HG02623 (cell line): ENCODE measurements around the gene COX8C.
"Not testable (repeated sequence)": the region's sequence is repeated elsewhere in the genome, so short reads cannot be mapped to it uniquely, and the experiment has no call there.

Source experiments
- ATAC-seq: cut with Tn5 transposase; IDR thresholded peaks from one replicate; pipeline ENCODE4 v1.9.1; 2021; ENCODE audit warnings: moderate library complexity; ENCODE audit not compliant: unreplicated experiment

COX8C gene

DNA sequence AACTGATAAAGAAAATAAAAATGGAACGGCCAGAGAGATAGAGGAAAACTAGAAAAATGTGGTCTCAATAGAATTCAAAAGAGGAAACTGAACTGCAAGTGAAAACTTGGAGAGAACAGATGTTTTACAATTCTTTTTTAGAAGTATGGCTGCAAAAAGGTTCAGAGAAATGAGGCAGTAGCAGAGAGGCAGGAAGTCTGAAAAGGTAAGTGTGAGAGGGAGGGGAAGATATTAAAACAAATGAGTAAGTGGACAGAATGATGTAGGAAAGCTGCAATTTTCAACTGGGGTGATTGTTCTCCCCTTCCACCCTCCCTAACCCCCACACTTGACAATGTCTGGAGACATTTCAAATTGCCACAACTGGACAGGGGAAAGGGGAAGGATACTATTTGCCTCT, 27.0 kb upstream of the COX8C start:
- no peak for ATAC-seq

DNA sequence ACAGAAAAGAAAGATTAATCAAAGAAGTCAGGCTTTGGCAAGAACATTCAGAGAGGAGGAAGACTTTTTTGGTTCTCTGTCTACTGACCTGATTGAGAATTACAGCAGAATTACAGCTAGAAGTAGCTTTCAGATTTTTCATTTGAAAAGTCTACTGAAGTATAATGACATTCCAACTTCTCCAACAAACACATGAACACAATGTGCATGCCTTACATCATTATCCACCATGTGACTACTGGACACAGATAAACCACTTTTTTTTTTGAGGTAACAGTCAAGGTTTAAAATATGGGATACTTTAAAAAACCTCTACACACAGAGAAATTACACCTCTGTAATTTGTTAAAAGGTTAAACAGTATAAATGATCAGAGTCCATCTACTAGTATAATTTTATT, 26.5 kb upstream of the COX8C start:
- ATAC-seq = no peak

DNA sequence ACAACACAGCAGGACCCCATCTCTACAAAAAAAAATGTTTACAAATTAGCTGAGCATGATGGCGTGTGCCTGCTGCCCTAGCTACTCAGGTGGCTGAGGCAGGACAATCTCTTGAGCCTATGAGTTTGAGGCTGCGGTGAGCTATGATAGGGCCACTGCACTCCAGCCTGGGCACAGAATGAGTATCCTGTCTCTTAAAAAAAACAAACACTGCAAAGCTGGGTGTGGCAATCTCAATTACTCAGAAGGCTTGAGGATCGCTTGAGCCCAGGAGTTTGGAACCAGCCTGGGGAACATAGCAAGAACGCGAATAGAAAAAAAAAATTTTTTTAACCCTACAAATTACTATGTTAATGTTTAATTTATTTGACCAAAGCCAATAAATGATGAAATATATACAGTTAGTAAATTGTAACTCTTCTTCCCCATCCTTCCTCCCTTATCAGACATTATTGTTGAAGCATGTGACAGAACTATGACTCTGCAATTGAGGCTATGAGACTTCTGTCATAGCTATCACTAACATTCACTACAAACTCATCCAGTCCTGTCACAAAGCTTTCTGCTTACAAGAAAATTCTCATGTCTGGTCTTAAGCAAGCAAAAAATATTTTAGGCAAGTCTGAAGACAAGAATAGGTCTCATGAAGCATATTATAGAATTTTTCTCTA, 23.9 kb upstream of the COX8C start:
- ATAC-seq = no peak

DNA sequence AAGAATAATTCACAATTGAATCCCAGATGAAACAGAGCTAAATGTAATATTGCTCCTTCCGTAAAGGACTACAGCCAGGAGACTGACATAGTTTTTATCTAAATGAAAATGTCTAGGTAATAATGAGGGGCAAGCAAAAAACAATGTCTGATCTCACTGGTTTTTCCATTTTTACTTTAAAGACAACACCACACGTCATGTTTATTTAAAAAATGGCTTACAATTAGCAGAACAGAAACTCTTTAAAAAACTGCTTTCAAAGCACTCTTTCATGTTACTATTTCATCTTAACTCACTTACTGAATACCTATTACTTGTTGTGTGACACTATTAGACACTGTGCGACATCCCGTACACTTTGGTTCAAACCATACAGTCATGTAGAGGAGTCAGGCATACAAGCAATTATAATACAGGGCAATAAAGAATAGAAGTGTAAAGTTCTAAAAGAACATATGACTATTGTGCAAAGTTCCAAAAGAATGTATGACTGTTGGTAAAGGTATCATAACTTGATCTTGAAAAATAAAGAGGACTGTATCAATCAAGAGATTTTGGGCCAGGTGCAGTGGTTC, 23.3 kb upstream of the COX8C start:
- no peak for ATAC-seq

DNA sequence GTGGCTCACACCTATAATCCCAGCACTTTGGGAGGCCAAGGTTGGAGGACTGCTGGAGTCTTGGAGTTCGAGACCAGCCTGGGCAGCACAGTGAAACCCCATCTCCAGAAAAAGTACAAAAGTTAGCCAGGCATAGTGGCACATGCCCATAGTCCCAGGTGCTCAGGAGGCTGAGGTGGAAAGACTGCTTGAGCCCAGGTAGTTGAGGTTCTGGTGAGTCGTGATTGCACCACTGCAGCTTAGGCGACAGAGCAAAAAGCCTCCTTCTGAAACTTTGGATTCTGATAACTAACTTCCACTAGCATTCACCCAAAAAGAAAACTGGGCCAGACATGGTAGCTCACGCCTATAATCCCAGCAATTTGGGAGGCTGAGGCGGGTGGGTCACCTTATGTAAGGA, 20.8 kb upstream of the COX8C start:
- no peak for ATAC-seq

DNA sequence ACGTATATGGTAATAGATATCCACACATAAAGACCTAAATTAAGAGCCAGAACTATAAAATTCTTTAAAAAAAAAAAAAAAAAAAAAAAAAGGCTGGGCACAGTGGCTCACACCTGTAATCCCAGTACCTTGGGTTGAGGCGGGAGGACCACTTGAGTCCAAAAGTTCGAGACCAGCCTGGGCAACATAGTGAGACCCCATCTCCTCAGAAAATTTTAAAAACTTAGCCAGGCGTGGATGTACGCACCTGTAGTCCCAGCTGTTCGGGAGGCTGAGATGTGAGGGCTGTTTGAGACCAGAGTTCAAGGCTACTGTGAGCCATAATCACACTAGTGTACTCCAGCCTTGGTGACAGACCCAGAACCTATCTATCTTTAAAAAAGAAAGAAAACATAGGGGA, 18.4 kb upstream of the COX8C start:
- no peak for ATAC-seq

DNA sequence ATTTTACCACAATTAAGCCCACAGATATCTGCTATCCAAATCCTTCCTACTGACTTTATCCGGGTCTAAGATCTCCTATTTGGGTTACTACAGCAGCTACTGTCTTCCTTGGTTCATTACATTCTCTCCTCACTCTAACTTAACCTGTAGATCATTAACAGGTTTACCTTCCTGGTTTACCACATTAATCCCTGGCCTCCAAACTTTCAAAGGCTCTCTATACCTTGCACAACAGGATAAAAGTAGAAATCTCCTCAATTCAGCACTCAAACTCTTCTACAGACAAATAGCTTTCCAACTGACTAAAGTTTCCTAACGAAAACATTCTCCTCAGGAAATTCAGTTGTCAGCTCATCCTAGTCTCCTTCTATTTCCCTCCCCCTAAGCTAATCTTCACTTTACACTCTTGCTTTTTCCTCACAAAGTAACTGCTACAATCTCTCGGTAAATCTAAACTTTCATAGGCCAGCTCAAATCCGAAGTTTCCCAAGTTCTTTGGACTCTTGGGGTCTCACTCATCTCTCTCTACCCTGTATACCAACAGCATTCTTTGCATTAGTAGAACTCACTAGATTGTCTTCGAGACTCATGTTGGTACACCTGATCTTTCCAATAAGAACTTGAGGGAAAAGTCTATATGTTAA, 16.9 kb upstream of the COX8C start:
- ATAC-seq = no peak

DNA sequence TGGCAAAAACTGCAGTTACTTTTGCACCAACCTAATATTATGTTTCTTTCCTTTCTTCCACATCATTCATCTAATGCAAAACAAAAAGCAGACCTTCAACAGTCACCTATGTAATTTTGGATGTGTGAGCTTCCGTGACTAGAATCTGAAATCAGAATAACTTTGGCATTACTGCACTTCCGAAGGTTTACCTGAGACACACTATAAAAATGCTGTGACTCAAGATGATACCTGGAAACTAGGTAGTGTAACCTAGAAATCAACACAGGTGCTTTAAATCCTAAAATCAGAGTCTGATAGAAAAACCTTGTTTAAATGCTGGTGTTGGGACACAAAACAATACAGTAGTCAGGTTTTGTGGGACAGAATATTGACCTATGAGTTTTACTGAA, 16.4 kb upstream of the COX8C start:
- no peak for ATAC-seq

DNA sequence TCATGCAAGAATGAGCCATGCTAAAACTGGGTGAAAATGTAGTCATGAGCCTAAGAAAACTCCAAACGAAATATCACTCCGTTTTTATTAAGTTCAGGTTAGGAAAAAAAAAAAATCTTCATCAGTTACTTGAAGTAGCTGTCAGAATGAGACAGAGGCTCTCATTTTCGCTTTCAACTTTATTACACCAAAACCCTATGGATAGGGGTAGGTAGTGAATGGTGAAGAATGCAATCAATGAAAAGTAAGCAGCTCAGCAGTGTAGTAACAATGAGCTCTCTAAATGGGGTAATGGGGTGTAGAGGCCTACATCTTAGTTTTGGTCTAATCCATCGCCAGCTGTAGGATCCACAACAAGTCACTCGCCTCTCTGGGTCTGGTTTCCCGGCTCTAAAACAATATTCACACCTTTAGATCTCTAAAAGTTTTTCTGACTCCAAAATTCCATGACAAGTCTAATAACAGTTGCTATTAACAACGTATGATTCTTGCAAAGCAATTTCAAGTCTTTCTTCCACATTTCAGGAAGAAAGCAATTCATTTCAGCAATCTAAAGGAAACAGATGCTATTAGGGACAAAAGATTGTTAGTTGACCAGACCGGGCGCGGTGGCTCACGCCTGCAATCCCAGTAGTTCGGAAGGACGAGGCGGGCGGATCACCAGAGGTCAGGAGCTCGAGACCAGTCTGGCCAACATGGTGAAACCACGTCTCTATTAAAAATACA, 15.8 kb upstream of the COX8C start:
- ATAC-seq = no peak

DNA sequence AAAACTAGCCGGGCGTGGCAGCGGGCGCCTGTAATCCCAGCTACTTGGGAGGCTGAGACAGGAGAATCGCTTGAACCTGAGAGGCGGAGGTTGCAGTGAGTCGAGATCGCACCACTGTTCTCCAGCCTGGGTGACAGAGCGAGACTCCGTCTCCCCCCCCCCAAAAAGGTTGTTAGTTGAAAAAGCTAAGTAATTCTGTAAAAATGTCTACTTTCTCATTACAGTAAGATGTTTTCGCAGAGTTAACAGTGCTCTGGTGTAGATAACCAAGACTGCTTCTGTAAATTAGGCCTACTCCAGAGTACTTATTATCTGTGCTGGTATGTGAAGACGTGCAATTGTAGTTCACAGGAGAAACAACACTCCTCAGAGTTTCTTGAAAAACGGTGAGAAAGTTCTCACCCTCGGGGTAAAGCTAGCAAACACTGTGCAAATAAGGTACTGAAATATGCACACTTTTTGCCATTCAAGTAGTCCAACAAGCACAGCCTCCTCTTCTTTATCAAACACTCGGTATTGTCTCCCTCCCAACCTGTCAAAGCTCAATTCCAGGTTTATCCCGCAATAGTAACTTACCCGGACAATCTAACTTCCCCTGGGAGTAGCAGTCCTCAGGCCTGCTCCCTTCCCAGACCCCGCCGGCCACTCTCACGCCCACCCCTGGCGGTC, 15.1 kb upstream of the COX8C start:
- no peak for ATAC-seq

DNA sequence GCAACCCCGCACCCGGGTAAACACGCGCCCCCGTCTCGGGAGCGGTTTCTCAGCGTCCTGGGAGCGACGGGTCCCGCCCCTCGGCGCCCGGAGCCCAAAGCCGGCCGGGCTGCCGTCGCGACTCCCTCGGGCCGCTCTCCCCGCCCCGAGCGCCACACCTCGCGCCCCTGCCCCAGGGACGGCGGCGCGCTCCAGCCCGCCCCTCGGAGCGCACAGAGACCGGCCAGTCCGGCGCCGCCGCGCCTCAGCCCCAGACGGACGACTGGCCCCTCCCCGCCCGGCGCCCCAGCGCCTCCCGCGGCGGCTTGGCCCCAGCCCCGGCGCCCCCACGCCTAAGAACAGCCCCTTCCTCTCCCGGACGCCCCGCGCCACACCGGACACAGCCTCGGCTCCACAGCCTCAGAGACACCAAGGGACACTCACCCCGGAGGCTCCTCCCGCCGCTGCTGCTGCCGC, 14.6 kb upstream of the COX8C start:
- ATAC-seq = peak; percentile 55

DNA sequence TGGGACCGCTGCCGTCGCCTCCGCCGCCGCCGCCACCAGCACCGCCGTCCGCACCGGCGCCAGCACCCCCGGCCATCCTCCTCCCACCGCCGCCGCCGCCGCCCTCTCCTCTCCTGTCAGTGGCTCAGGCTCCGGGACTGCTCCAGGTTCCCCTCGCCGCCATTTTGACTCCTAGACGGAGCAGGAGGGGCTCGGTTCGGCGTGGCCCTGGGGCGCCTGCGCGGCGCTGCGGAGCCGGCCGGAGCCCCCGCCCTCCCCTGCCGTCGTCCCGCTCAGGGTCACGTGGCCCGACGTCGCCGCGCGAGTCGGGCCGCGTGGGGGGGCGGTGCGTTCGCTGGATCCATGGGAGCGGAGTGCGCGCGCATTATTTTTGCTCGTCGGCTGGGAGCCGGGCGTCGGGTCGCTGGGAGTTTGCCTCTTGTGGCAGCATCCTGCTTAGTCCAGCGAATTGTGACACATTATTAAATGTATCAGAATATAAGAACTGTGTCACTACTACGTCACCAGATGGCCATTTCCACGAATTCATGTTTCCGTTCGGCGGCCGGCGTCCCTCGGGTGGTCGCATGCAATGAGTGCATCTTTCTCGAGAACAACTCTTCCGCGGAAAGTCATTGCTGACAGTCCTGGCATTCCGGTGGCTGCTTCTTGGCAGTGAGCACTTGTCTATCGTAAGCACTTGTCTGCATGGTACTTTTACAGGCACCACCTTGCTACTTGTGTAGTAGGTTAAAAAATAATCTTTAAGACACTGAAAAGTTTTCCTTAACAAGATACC, 13.9 kb upstream of the COX8C start, which contains the start of gene BTBD7:
Gene BTBD7, minus strand, starts transcription at position 184 of the 778 bp plus-strand sequence. CDS start 36,985 bp downstream, outside the sequence.
- ATAC-seq = peak; percentile 79

DNA sequence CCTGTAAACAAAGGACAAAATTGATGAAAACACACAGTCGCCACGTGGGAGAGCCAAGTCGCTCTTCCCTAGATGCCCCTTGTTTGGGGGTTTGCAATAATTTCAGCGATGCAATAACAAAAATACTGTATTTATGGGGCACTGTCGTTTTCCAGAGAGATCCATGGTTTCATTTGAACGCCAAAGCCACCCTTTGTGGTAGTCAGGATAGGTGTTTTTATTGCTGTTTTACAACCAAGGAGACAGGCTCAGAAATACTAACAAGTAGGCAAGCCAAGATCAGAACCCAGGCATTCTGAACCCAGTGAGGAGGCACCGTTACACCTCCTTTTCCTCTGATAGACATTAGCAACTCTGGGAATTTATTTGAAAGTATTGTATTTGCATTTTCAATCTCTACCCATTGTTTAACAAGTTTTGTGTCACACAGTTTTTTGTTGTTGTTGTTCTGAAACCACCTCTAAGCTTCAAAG, 13.3 kb upstream of the COX8C start:
- ATAC-seq = no peak

DNA sequence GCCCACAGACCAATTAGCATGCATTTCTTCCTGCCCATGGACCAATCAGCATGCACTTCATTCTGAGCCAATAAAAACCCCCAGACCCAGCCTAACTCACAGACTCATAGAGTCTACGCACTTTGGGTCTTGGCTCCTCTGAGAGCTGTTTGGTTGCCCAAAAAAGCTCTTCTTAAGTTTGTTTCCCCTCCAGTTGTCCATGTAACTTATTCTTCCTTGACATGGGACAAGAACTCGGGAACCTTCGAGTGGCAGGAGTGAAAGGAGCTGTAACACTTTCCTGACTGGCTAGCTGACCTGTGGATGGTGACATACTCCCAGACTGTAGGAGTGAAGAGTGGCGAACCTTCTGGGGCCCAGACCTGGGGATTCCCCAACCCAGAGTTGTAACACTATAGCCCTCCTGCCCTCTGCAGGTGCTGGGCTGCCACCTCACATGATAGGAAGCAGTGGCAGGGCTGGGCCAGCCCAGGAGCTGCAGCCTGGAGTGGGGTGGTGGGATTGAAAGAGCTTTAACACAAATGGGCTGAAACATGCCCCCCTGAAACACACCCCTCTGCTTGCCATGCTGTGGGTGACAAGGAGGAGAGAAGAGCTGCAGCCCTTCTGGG, 9.7 kb upstream of the COX8C start:
- ATAC-seq = no peak

DNA sequence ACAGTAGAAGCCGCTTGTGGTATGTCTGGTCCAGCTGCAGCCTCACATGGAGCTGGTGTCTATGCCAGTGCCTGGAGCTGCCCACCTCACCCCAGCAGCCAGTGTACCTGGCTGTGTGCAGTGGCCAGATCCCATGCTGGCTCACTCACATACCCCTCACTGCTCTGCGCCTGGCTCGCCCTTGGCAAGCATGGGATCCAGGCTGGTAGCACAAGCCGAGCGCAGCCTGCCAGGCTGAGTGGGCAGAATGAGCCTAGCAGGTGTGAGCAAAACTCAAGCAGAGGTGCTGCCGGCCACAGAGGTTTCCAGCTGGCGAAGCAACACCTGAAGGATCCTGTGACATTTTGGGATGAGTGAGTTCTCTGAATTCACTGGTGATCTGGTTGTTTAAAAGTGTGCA, 9.1 kb upstream of the COX8C start:
- no peak for ATAC-seq

DNA sequence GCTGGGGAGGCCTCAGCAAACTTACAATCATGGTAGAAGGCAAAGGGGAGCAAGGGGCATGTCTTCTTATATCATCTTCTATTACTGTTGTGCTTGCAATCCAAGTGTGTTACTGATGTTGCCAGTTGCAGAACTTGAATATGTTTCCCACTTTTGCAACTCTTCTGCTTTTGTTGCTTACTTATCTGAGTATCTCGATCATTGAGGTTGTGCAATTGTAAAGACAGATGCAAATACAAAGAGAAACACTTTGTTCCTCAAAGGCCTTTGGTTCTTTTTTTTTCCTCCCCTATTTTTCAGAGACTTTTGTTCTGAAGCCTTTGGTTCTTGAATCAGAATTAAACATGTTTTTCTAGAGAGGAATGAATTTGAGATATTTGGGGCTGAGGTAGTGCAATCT, 3.7 kb upstream of the COX8C start:
- ATAC-seq = no peak

DNA sequence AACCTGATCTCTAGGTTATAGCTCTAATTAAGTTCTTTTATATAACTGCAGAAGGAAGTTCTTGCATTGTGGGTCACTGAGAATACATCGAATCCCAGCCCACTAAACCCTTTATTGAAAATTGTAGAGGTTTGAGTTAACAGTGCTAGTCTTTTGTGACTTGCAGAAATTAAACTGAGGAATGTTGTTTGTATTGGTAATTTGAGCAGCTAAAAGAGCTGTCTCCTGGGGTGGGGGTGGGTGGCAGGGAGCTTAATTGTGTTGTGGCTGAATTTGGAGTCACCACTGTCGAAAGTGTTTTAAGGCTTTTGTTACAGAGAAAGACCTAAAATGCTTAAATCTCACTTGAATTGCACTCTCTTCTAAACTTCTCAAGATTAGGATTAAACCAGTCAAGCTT, 3.2 kb upstream of the COX8C start:
- no peak for ATAC-seq

DNA sequence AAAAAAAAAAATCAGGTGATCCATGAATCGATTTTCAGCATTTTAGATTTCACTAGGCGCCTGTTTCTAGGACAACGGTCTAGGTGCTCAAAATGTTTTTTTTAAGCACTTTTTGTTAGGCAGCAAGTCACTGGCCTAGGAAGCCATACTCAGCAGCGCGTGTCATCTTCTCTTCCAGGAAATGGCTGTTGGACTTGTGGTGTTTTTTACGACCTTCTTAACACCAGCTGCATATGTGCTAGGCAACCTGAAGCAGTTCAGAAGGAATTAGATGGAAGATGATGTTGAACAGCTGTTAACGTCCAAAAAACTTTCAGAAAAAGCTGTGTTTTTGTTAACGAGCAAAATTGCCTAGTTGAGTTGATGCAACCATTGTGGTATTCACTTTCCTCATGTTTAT, 868 bp downstream of the COX8C start:
- no peak for ATAC-seq

DNA sequence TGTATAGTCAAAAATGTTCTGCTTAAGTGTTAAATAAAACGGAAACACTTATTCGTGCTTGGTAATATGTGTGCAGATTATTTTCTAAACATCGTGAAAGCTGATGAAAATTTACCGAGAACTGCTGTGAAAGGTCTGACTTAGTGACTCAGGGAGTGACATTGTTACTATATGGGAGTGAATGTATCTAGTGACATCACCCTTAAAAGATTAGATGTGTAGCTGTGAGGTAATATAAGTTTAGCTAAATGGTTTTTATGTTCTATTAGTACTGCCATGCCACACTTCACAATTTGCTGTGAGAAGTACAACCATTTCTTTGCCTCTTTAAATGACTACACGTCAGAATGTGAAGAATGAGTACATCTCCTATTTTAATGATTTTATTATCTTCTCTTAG, 1.3 kb downstream of the COX8C start:
- no peak for ATAC-seq

DNA sequence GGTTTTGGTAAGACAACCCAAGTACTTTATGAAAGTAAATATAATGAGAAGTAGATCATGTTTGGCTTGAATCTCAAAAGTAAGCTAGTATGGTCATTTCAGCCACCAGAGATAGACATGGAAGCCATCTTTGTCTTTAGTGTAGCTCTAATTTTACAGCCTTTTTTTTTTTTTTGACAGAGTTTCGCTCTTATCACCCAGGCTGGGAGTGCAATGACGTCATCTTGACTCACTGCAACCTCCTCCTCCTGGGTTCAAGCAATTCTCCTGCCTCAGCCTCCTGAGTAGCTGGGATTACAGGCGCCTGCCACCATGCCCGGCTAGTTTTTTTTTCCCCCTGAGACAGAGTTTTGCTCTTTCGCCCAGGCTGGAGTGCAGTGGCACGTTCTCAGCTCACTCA, 7.9 kb downstream of the COX8C start:
- not testable (repeated sequence) for ATAC-seq
